Breast epithelium (tissue), 3 donors: ENCODE data around the gene SHB.

Experiments used
- CTCF ChIP-seq, 3 donors: fragments of 450-650 bp; IDR thresholded peaks; one replicate each; pipeline ENCODE4 v1.5.1; 2016 to 2017; ENCODE audit warnings: antibody characterized with exemption in 3 of 3, mild to moderate bottlenecking in 3 of 3, moderate library complexity in 3 of 3
- POLR2A ChIP-seq: fragments of 450-650 bp; IDR thresholded peaks from one replicate; pipeline ENCODE4 v1.6.1; 2016; ENCODE audit warnings: antibody characterized with exemption, mild to moderate bottlenecking, moderate library complexity
- POLR2AphosphoS5 ChIP-seq, 3 donors: sonication (generic); formaldehyde crosslinking; IDR thresholded peaks; one replicate each; pipeline ENCODE4 v1.6.1; 2017; ENCODE audit warnings: antibody characterized with exemption in 3 of 3

- TF ChIP-seq POLR2AphosphoS5 (IDR thresholded peaks at IDR 0.05), result no peak
- no peak for TF ChIP-seq CTCF (IDR thresholded peaks at IDR 0.05)
- TF ChIP-seq POLR2A, result no peak
Measured at GRCh38 chr9:37905776-37906175, 163.3 kb downstream of the SHB start.
